WTC11 (cell line): ENCODE measurements around the gene CFC1B.
"Not testable (repeated sequence)": the region's sequence is repeated elsewhere in the genome, so short reads cannot be mapped to it uniquely, and the experiment has no call there.

Experiments
- ATF1 ChIP-seq: sonication (generic); formaldehyde crosslinking; IDR thresholded peaks from 2 replicates; pipeline ENCODE4 v1.8.1; 2023; ENCODE audit warnings: mild to moderate bottlenecking, moderate library complexity, missing genetic modification reagents
- ATF6 ChIP-seq: sonication (generic); formaldehyde crosslinking; IDR thresholded peaks from 2 replicates; pipeline ENCODE4 v1.8.1; 2023; ENCODE audit warnings: mild to moderate bottlenecking, missing genetic modification reagents
- CREM ChIP-seq: sonication (generic); formaldehyde crosslinking; IDR thresholded peaks from 2 replicates; pipeline ENCODE4 v1.8.1; 2022; ENCODE audit warnings: mild to moderate bottlenecking, missing genetic modification reagents, moderate library complexity
- ELF4 ChIP-seq: sonication (generic); formaldehyde crosslinking; IDR thresholded peaks from 2 replicates; pipeline ENCODE4 v1.8.1; 2022; ENCODE audit warnings: low read depth, mild to moderate bottlenecking, moderate library complexity, missing genetic modification reagents
- FOXP1 ChIP-seq: sonication (generic); formaldehyde crosslinking; IDR thresholded peaks from 2 replicates; pipeline ENCODE4 v1.8.0; 2022; ENCODE audit warnings: missing genetic modification reagents, mild to moderate bottlenecking, moderate library complexity, borderline replicate concordance
- NFYB ChIP-seq: sonication (generic); formaldehyde crosslinking; conservative IDR thresholded peaks from 2 replicates; pipeline ENCODE4 v1.8.0; 2022; ENCODE audit warnings: low read depth, missing genetic modification reagents
- NR1H2 ChIP-seq: sonication (generic); formaldehyde crosslinking; IDR thresholded peaks from 2 replicates; pipeline ENCODE4 v1.9.0; 2021; ENCODE audit warnings: mild to moderate bottlenecking, moderate library complexity, missing genetic modification reagents
- PRRX2 ChIP-seq: fragments of 250-450 bp; sonication (Bioruptor Pico); IDR thresholded peaks from 2 replicates; pipeline ENCODE4 v1.8.0; 2021; ENCODE audit warnings: mild to moderate bottlenecking
- ZNF138 ChIP-seq: sonication (generic); formaldehyde crosslinking; conservative IDR thresholded peaks from 2 replicates; pipeline ENCODE4 v1.8.1; 2022; ENCODE audit warnings: mild to moderate bottlenecking, moderate library complexity, missing genetic modification reagents
- TF ChIP-seq, protein P1 (sequence below): fragments of 200-600 bp; IDR thresholded peaks from 2 replicates; pipeline ENCODE4 v1.8.0; 2022; ENCODE audit warnings: antibody characterized with exemption
- TF ChIP-seq, protein P2 (sequence below): sonication (generic); formaldehyde crosslinking; conservative IDR thresholded peaks from 2 replicates; pipeline ENCODE4 v1.8.1; 2023; ENCODE audit warnings: mild to moderate bottlenecking, low read depth, missing genetic modification reagents, moderate library complexity
- TF ChIP-seq, protein P3 (sequence below): sonication (generic); formaldehyde crosslinking; IDR thresholded peaks from 2 replicates; pipeline ENCODE4 v1.8.0; 2022; ENCODE audit warnings: mild to moderate bottlenecking, missing genetic modification reagents

- TF ChIP-seq, protein P1, sequence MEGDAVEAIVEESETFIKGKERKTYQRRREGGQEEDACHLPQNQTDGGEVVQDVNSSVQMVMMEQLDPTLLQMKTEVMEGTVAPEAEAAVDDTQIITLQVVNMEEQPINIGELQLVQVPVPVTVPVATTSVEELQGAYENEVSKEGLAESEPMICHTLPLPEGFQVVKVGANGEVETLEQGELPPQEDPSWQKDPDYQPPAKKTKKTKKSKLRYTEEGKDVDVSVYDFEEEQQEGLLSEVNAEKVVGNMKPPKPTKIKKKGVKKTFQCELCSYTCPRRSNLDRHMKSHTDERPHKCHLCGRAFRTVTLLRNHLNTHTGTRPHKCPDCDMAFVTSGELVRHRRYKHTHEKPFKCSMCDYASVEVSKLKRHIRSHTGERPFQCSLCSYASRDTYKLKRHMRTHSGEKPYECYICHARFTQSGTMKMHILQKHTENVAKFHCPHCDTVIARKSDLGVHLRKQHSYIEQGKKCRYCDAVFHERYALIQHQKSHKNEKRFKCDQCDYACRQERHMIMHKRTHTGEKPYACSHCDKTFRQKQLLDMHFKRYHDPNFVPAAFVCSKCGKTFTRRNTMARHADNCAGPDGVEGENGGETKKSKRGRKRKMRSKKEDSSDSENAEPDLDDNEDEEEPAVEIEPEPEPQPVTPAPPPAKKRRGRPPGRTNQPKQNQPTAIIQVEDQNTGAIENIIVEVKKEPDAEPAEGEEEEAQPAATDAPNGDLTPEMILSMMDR = not testable (repeated sequence)
- TF ChIP-seq NR1H2; ATF6 (CRISPR knock-in tag); FOXP1; ELF4 (CRISPR knock-in tag); ZNF138 (CRISPR knock-in tag); CREM; PRRX2 (CRISPR knock-in tag); ATF1 (CRISPR knock-in tag); NFYB (CRISPR knock-in tag): not testable (repeated sequence)
- TF ChIP-seq, protein P2, sequence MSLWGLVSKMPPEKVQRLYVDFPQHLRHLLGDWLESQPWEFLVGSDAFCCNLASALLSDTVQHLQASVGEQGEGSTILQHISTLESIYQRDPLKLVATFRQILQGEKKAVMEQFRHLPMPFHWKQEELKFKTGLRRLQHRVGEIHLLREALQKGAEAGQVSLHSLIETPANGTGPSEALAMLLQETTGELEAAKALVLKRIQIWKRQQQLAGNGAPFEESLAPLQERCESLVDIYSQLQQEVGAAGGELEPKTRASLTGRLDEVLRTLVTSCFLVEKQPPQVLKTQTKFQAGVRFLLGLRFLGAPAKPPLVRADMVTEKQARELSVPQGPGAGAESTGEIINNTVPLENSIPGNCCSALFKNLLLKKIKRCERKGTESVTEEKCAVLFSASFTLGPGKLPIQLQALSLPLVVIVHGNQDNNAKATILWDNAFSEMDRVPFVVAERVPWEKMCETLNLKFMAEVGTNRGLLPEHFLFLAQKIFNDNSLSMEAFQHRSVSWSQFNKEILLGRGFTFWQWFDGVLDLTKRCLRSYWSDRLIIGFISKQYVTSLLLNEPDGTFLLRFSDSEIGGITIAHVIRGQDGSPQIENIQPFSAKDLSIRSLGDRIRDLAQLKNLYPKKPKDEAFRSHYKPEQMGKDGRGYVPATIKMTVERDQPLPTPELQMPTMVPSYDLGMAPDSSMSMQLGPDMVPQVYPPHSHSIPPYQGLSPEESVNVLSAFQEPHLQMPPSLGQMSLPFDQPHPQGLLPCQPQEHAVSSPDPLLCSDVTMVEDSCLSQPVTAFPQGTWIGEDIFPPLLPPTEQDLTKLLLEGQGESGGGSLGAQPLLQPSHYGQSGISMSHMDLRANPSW = not testable (repeated sequence)
- TF ChIP-seq, protein P3, sequence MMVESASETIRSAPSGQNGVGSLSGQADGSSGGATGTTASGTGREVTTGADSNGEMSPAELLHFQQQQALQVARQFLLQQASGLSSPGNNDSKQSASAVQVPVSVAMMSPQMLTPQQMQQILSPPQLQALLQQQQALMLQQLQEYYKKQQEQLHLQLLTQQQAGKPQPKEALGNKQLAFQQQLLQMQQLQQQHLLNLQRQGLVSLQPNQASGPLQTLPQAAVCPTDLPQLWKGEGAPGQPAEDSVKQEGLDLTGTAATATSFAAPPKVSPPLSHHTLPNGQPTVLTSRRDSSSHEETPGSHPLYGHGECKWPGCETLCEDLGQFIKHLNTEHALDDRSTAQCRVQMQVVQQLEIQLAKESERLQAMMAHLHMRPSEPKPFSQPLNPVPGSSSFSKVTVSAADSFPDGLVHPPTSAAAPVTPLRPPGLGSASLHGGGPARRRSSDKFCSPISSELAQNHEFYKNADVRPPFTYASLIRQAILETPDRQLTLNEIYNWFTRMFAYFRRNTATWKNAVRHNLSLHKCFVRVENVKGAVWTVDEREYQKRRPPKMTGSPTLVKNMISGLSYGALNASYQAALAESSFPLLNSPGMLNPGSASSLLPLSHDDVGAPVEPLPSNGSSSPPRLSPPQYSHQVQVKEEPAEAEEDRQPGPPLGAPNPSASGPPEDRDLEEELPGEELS (CRISPR knock-in tag) = not testable (repeated sequence)
Observed at GRCh38 chr2:130518516-130519106, 2.4 kb upstream of the CFC1B start.
